HL-60 (cell line): ENCODE measurements around the gene PDRG1.

Source experiments
- CTCF ChIP-seq: IDR thresholded peaks from one replicate; pipeline ENCODE4 v1.5.1; 2011; ENCODE audit warnings: low read length, control low read depth, inconsistent platforms; ENCODE audit not compliant: insufficient read depth
- POLR2AphosphoS5 ChIP-seq: IDR thresholded peaks from 2 replicates; pipeline ENCODE4 v1.6.1; 2012; ENCODE audit warnings: low read depth
- REST ChIP-seq: IDR thresholded peaks from 2 replicates; pipeline ENCODE4 v1.6.1; 2012; ENCODE audit warnings: low read depth; ENCODE audit not compliant: insufficient replicate concordance
- SPI1 ChIP-seq: IDR thresholded peaks from 2 replicates; pipeline ENCODE4 v1.6.1; 2012; ENCODE audit warnings: low read depth, mild to moderate bottlenecking, borderline replicate concordance

GRCh38 chr20:31969991-31970390, 18.1 kb upstream of the PDRG1 start:
- TF ChIP-seq CTCF (no peak), SPI1 (no peak), POLR2AphosphoS5 (no peak), REST (no peak)
